HEK293 (cell line): ENCODE measurements around the gene ANKRD39.

Experiments
- CTCF ChIA-PET: fragments of 350-600 bp; formaldehyde crosslinking; extraction: SDS; loops from one replicate; lab custom pipeline; 2021; ENCODE audit warnings: antibody characterized with exemption; lab: Yijun Ruan, JAX
- POLR2A ChIA-PET: fragments of 300-600 bp; formaldehyde crosslinking; extraction: SDS; loops from one replicate; lab custom pipeline; 2020; ENCODE audit warnings: antibody characterized with exemption, inconsistent platforms; lab: Yijun Ruan, JAX
- H3K27ac ChIP-seq: fragments of 200-500 bp; sonication (Bioruptor generic); 2 replicates; pipeline ENCODE4 v1.5.1; 2014; ENCODE audit warnings: low read depth, low read length, control low read depth, inconsistent platforms; ENCODE audit errors: extremely low read depth
- H3K36me3 ChIP-seq, 2 experiments: fragments of 200-500 bp in 1 of 2; sonication (Bioruptor generic) in 1 of 2; 1 replicate in 1 of 2; 2 replicates in 1 of 2; pipeline ENCODE4 v1.5.1; 2014 to 2017; ENCODE audit warnings: inconsistent platforms in 2 of 2, low read length in 2 of 2; ENCODE audit not compliant: control insufficient read depth in 2 of 2, insufficient read depth in 1 of 2
- H3K4me1 ChIP-seq: fragments of 200-500 bp; sonication (Bioruptor generic); 2 replicates; pipeline ENCODE4 v1.5.1; 2014; ENCODE audit warnings: mild to moderate bottlenecking, low read length, inconsistent platforms; ENCODE audit not compliant: control insufficient read depth, insufficient read depth
- H3K4me3 ChIP-seq: 2 replicates; pipeline ENCODE4 v1.5.1; 2011; ENCODE audit warnings: low read depth, mild to moderate bottlenecking, control low read depth, low read length, moderate library complexity
- H3K9me3 ChIP-seq: fragments of 200-500 bp; sonication (Bioruptor generic); 2 replicates; pipeline ENCODE4 v1.5.1; 2014; ENCODE audit warnings: low read depth, low read length, inconsistent platforms; ENCODE audit not compliant: control insufficient read depth, insufficient read depth
- BCL11B ChIP-seq: fragments of 450-650 bp; formaldehyde crosslinking; IDR thresholded peaks from 2 replicates; pipeline ENCODE4 v1.5.1; 2016; ENCODE audit warnings: low read depth, missing biosample characterization, missing genetic modification characterization
- BCL6B ChIP-seq: fragments of 450-650 bp; formaldehyde crosslinking; IDR thresholded peaks from 2 replicates; pipeline ENCODE4 v1.5.1; 2017; ENCODE audit warnings: missing biosample characterization, missing genetic modification characterization
- EGR2 ChIP-seq: fragments of 450-650 bp; formaldehyde crosslinking; IDR thresholded peaks from 2 replicates; pipeline ENCODE4 v1.5.1; 2016; ENCODE audit warnings: low read depth, missing biosample characterization, missing genetic modification characterization
- GLIS2 ChIP-seq: fragments of 450-650 bp; formaldehyde crosslinking; IDR thresholded peaks from 2 replicates; pipeline ENCODE4 v1.5.1; 2016; ENCODE audit warnings: missing biosample characterization, missing genetic modification characterization
- HOXD13 ChIP-seq: sonication (generic); formaldehyde crosslinking; IDR thresholded peaks from 2 replicates; pipeline ENCODE4 v1.8.0; 2022; ENCODE audit warnings: missing genetic modification reagents, borderline replicate concordance
- PBX3 ChIP-seq: sonication (generic); formaldehyde crosslinking; IDR thresholded peaks from 2 replicates; pipeline ENCODE4 v1.8.1; 2022; ENCODE audit warnings: mild to moderate bottlenecking, moderate library complexity, missing genetic modification reagents
- PRDM4 ChIP-seq: fragments of 450-650 bp; formaldehyde crosslinking; IDR thresholded peaks from 2 replicates; pipeline ENCODE4 v1.5.1; 2017; ENCODE audit warnings: missing biosample characterization, missing genetic modification characterization
- REST ChIP-seq: fragments of 450-650 bp; formaldehyde crosslinking; IDR thresholded peaks from 2 replicates; pipeline ENCODE4 v1.5.1; 2016; ENCODE audit warnings: missing biosample characterization, missing genetic modification characterization
- SP2 ChIP-seq: fragments of 450-650 bp; formaldehyde crosslinking; IDR thresholded peaks from 2 replicates; pipeline ENCODE4 v1.5.1; 2016; ENCODE audit warnings: missing biosample characterization, missing genetic modification characterization
- TRIM28 ChIP-seq: IDR thresholded peaks from 2 replicates; pipeline ENCODE4 v1.6.1; 2011; ENCODE audit warnings: low read length, control low read depth, borderline replicate concordance
- ZBTB17 ChIP-seq: fragments of 450-650 bp; formaldehyde crosslinking; IDR thresholded peaks from 2 replicates; pipeline ENCODE4 v1.5.1; 2016; ENCODE audit warnings: missing biosample characterization, missing genetic modification characterization
- ZBTB48 ChIP-seq: fragments of 450-650 bp; formaldehyde crosslinking; IDR thresholded peaks from 2 replicates; pipeline ENCODE4 v1.5.1; 2016; ENCODE audit warnings: missing biosample characterization, missing genetic modification characterization
- ZFHX2 ChIP-seq: fragments of 450-650 bp; formaldehyde crosslinking; conservative IDR thresholded peaks from 2 replicates; pipeline ENCODE4 v1.5.1; 2016; ENCODE audit warnings: missing biosample characterization, missing genetic modification characterization
- ZFP41 ChIP-seq: fragments of 450-650 bp; formaldehyde crosslinking; IDR thresholded peaks from 2 replicates; pipeline ENCODE4 v1.5.1; 2016; ENCODE audit warnings: missing biosample characterization, missing genetic modification characterization, borderline replicate concordance
- ZNF146 ChIP-seq: fragments of 450-650 bp; formaldehyde crosslinking; IDR thresholded peaks from 2 replicates; pipeline ENCODE4 v1.5.1; 2016; ENCODE audit warnings: missing biosample characterization, missing genetic modification characterization
- ZNF169 ChIP-seq: fragments of 450-650 bp; formaldehyde crosslinking; IDR thresholded peaks from 2 replicates; pipeline ENCODE4 v1.5.1; 2016; ENCODE audit warnings: missing biosample characterization, missing genetic modification characterization
- ZNF184 ChIP-seq: fragments of 450-650 bp; IDR thresholded peaks from 2 replicates; pipeline ENCODE4 v1.5.1; 2018; ENCODE audit warnings: missing biosample characterization, mild to moderate bottlenecking, missing genetic modification characterization
- ZNF302 ChIP-seq: fragments of 450-650 bp; formaldehyde crosslinking; IDR thresholded peaks from 2 replicates; pipeline ENCODE4 v1.5.1; 2016; ENCODE audit warnings: missing biosample characterization, missing genetic modification characterization, low read depth
- ZNF350 ChIP-seq: fragments of 450-650 bp; formaldehyde crosslinking; IDR thresholded peaks from 2 replicates; pipeline ENCODE4 v1.5.0; 2017; ENCODE audit warnings: missing biosample characterization, mild to moderate bottlenecking, missing genetic modification characterization
- ZNF391 ChIP-seq: fragments of 450-650 bp; formaldehyde crosslinking; IDR thresholded peaks from 2 replicates; pipeline ENCODE4 v1.5.1; 2016; ENCODE audit warnings: low read depth, missing biosample characterization, missing genetic modification characterization, borderline replicate concordance
- ZNF423 ChIP-seq: fragments of 450-650 bp; formaldehyde crosslinking; IDR thresholded peaks from 2 replicates; pipeline ENCODE4 v1.5.1; 2016; ENCODE audit warnings: missing biosample characterization, missing genetic modification characterization
- ZNF48 ChIP-seq: fragments of 450-650 bp; formaldehyde crosslinking; IDR thresholded peaks from 2 replicates; pipeline ENCODE4 v1.5.1; 2016; ENCODE audit warnings: missing biosample characterization, missing genetic modification characterization
- ZNF501 ChIP-seq: fragments of 450-650 bp; formaldehyde crosslinking; IDR thresholded peaks from 2 replicates; pipeline ENCODE4 v1.5.1; 2016; ENCODE audit warnings: missing biosample characterization, missing genetic modification characterization
- ZNF513 ChIP-seq: fragments of 450-650 bp; IDR thresholded peaks from 2 replicates; pipeline ENCODE4 v1.5.1; 2018; ENCODE audit warnings: missing biosample characterization, missing genetic modification characterization
- ZNF580 ChIP-seq: fragments of 450-650 bp; formaldehyde crosslinking; IDR thresholded peaks from 2 replicates; pipeline ENCODE4 v1.5.1; 2016; ENCODE audit warnings: missing biosample characterization, missing genetic modification characterization

Gene ANKRD39

GRCh38 chr2:96844405-96844808 is 13.4 kb downstream of the ANKRD39 start:
- POLR2A ChIA-PET: interaction anchor here (0.6 kb wide), 2 partner anchors 16 to 18 kb away, joined by 3 to 6 read pairs; no protein-coding TSS in a partner anchor
- peaks cover 8 to 40% of the 10 kb centered on the region in 2 experiments for H3K36me3 ChIP-seq
- no peak overlapping the region for H3K4me3 ChIP-seq
- no peak overlapping the region for H3K27ac ChIP-seq
- no peaks in the 10 kb centered on the region for H3K9me3 ChIP-seq
- no peaks in the 10 kb centered on the region for H3K4me1 ChIP-seq
- TF ChIP-seq ZNF391 (tag by site-specific recombination): no peak
- TF ChIP-seq ZNF350 (tag by site-specific recombination): no peak
- no peak for TF ChIP-seq ZNF184 (tag by site-specific recombination)
- TF ChIP-seq EGR2 (tag by site-specific recombination): peak; percentile 51
- TF ChIP-seq ZNF48 (tag by site-specific recombination): no peak
- TF ChIP-seq PRDM4 (tag by site-specific recombination): peak; percentile 97
- no peak for TF ChIP-seq TRIM28
- no peak for TF ChIP-seq ZNF423 (tag by site-specific recombination)
- no peak for TF ChIP-seq ZNF302 (tag by site-specific recombination)
- TF ChIP-seq REST: no peak
- TF ChIP-seq SP2 (tag by site-specific recombination): no peak
- peak; percentile 51 for TF ChIP-seq ZFHX2 (tag by site-specific recombination)
- TF ChIP-seq GLIS2: no peak
- TF ChIP-seq, all 188 proteins: peak for 3
- CTCF ChIA-PET: interaction anchor here (0.5 to 1.7 kb wide), 6 partner anchors 12 to 851 kb away, joined by 3 to 5 read pairs (median 4); partner anchors contain the start of gene ANKRD36

GRCh38 chr2:96843538-96844268 is 14.1 kb downstream of the ANKRD39 start, which contains the start of gene ANKRD23:
Gene ANKRD23 (minus strand): TSS chr2:96844021. CDS start chr2:96843992, 29 bp downstream.
- CTCF ChIA-PET: interaction anchor here (0.5 to 2.1 kb wide), 6 partner anchors 13 to 850 kb away, joined by 3 to 5 read pairs (median 4); partner anchors contain the start of genes ANKRD36 and ANKRD39
- H3K36me3 ChIP-seq: peaks cover 8 to 45% of the 10 kb centered on the region in 2 experiments
- H3K9me3 ChIP-seq: no peaks in the 10 kb centered on the region
- POLR2A ChIA-PET: interaction anchor here (0.9 to 2.3 kb wide), 2 partner anchors 14 to 28 kb away, joined by 4 to 11 read pairs; partner anchors contain the start of genes ANKRD39 and CNNM3
- no peak within 1 kb of the TSS for H3K27ac ChIP-seq
- H3K4me1 ChIP-seq: no peaks in the 10 kb centered on the region
- no peak within 1 kb of the TSS for H3K4me3 ChIP-seq
- no peak for TF ChIP-seq ZNF580 (tag by site-specific recombination)
- TF ChIP-seq HOXD13 (CRISPR knock-in tag): no peak
- no peak for TF ChIP-seq ZBTB48 (tag by site-specific recombination)
- no peak for TF ChIP-seq BCL11B (tag by site-specific recombination)
- no peak for TF ChIP-seq ZNF146 (tag by site-specific recombination)
- TF ChIP-seq PBX3 (CRISPR knock-in tag): no peak
- TF ChIP-seq ZFP41: no peak
- no peak for TF ChIP-seq ZNF513 (tag by site-specific recombination)
- no peak for TF ChIP-seq ZNF501 (tag by site-specific recombination)
- TF ChIP-seq BCL6B (tag by site-specific recombination): no peak
- no peak for TF ChIP-seq ZBTB17 (tag by site-specific recombination)
- TF ChIP-seq ZNF169 (tag by site-specific recombination): no peak
